Osteoblast (primary cell): Measurements from ENCODE around the gene PTPMT1. TPM values are rescaled to one million over a fixed set of nuclear protein-coding genes. Genes with fewer than 3 reads are reported as not detected.
A peak's percentile ranks its signal among the peaks of the same experiment; 100 is the strongest.

Experiments used
- DNase-seq: peaks from one replicate; pipeline ENCODE4 v3.0.0; 2011; ENCODE audit warnings: low spot score, mixed read lengths; ENCODE audit not compliant: insufficient read length; ENCODE audit errors: missing footprints
- H2AFZ ChIP-seq: 2 replicates; pipeline ENCODE4 v1.6.0; 2011; ENCODE audit warnings: mild to moderate bottlenecking, low read length
- H3K27ac ChIP-seq: 2 replicates; pipeline ENCODE4 v1.5.1; 2011; ENCODE audit warnings: mild to moderate bottlenecking, low read depth, low read length, moderate library complexity
- H3K27me3 ChIP-seq: 2 replicates; pipeline ENCODE4 v1.6.0; 2012; ENCODE audit warnings: mild to moderate bottlenecking, control low read depth, inconsistent platforms, low read length, moderate library complexity; ENCODE audit not compliant: insufficient read depth
- H3K36me3 ChIP-seq: 2 replicates; pipeline ENCODE4 v1.5.1; 2011; ENCODE audit warnings: mild to moderate bottlenecking, low read length, control low read depth, moderate library complexity; ENCODE audit not compliant: insufficient read depth
- H3K4me1 ChIP-seq: 2 replicates; pipeline ENCODE4 v1.5.1; 2011; ENCODE audit warnings: mild to moderate bottlenecking, low read length, control low read depth, moderate library complexity; ENCODE audit not compliant: insufficient read depth
- H3K4me2 ChIP-seq: 2 replicates; pipeline ENCODE4 v1.6.0; 2011; ENCODE audit warnings: mild to moderate bottlenecking, low read length; ENCODE audit not compliant: insufficient read depth
- H3K4me3 ChIP-seq: fragments of 200-600 bp; sonication (generic); 3 replicates; pipeline ENCODE4 v1.5.1; 2012; ENCODE audit warnings: mild to moderate bottlenecking, low read length, inconsistent platforms; ENCODE audit not compliant: insufficient read depth
- H3K79me2 ChIP-seq: 2 replicates; pipeline ENCODE4 v1.6.0; 2012; ENCODE audit warnings: mild to moderate bottlenecking, low read length, control low read depth, inconsistent platforms; ENCODE audit not compliant: insufficient read depth
- H3K9me3 ChIP-seq: 2 replicates; pipeline ENCODE4 v1.5.1; 2011; ENCODE audit warnings: low read depth, low read length, control low read depth
- H4K20me1 ChIP-seq: 2 replicates; pipeline ENCODE4 v1.6.0; 2012; ENCODE audit warnings: mild to moderate bottlenecking, low read length, control low read depth; ENCODE audit not compliant: insufficient read depth
- total RNA-seq: library from RNA; depleted of rRNA; stranded (reverse); fragments of >200 nt; gene quantifications from 2 replicates; pipeline ENCODE4 v1.2.3, GENCODE V29; 2012
- TF ChIP-seq, protein P1 (sequence below): IDR thresholded peaks from 2 replicates; pipeline ENCODE4 v1.5.1; 2011; ENCODE audit warnings: mild to moderate bottlenecking, low read depth, low read length, moderate library complexity; ENCODE audit errors: extremely low read depth

PTPMT1 gene
- total RNA-seq, 1 donor = 80.7 TPM

DNA sequence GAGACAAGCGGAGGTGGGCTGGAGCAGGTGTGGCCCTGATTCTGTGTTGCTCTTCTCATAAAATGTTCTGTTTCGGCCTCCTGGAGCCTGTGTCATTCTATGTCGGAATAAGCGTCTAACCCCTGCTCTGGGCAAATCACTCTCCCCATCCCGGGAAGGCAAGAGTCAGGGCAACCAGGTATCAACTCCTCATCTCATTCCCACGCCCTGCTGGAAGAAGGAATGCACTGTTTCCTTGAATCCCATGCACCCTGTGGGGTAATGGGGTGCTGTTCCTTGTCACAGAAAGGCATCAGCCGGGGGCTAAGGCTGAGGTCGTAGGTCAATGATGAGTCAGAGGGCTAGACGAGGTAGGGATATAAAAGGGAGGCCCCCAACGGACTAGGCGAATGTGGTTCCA, 23.7 kb downstream of the PTPMT1 start:
- TF ChIP-seq, protein P1, sequence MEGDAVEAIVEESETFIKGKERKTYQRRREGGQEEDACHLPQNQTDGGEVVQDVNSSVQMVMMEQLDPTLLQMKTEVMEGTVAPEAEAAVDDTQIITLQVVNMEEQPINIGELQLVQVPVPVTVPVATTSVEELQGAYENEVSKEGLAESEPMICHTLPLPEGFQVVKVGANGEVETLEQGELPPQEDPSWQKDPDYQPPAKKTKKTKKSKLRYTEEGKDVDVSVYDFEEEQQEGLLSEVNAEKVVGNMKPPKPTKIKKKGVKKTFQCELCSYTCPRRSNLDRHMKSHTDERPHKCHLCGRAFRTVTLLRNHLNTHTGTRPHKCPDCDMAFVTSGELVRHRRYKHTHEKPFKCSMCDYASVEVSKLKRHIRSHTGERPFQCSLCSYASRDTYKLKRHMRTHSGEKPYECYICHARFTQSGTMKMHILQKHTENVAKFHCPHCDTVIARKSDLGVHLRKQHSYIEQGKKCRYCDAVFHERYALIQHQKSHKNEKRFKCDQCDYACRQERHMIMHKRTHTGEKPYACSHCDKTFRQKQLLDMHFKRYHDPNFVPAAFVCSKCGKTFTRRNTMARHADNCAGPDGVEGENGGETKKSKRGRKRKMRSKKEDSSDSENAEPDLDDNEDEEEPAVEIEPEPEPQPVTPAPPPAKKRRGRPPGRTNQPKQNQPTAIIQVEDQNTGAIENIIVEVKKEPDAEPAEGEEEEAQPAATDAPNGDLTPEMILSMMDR = no peak
- no peaks in the 10 kb centered on the region for H3K9me3 ChIP-seq
- peak overlapping the region; percentile 33 for H3K4me2 ChIP-seq
- no peak overlapping the region for H2AFZ ChIP-seq
- H4K20me1 ChIP-seq = no peaks in the 10 kb centered on the region
- H3K79me2 ChIP-seq = no peaks in the 10 kb centered on the region
- no peak overlapping the region for H3K4me3 ChIP-seq
- DNase-seq = peak; percentile 52
- H3K27me3 ChIP-seq = peaks cover 36% of the 10 kb centered on the region
- H3K27ac ChIP-seq = no peak overlapping the region
- H3K4me1 ChIP-seq = no peaks in the 10 kb centered on the region
- H3K36me3 ChIP-seq = peaks cover 3% of the 10 kb centered on the region

DNA sequence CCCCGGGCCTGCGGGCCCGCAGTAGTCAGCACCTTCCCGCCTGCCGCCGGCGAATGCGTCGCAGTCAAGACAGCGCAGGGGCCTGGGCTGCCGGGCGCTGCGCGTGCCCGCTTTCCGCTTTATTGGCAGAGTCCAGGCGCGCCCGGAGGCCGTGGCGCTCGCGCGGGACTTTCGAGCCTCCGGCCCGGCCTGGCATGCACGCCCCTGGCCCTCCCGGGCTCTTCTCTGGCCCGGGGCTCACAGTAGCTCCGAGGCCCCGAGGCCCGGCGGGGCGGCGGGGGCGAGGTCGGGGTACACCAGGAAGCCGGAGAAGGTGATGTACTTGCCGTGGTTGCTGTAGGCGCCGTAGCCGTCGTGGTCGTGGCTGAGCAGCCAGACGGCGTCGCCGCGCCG, 24.2 kb downstream of the PTPMT1 start:
- peak overlapping the region; percentile 33 for H3K4me2 ChIP-seq
- H3K27me3 ChIP-seq = peaks cover 41% of the 10 kb centered on the region
- no peaks in the 10 kb centered on the region for H3K36me3 ChIP-seq
- H2AFZ ChIP-seq = peak overlapping the region; percentile 71
- no peaks in the 10 kb centered on the region for H3K79me2 ChIP-seq
- DNase-seq = no peak
- TF ChIP-seq, protein P1 = no peak
- peaks cover 2% of the 10 kb centered on the region for H4K20me1 ChIP-seq
- H3K9me3 ChIP-seq = no peaks in the 10 kb centered on the region
- H3K4me3 ChIP-seq = peak overlapping the region; percentile 42
- no peak overlapping the region for H3K27ac ChIP-seq
- no peaks in the 10 kb centered on the region for H3K4me1 ChIP-seq

DNA sequence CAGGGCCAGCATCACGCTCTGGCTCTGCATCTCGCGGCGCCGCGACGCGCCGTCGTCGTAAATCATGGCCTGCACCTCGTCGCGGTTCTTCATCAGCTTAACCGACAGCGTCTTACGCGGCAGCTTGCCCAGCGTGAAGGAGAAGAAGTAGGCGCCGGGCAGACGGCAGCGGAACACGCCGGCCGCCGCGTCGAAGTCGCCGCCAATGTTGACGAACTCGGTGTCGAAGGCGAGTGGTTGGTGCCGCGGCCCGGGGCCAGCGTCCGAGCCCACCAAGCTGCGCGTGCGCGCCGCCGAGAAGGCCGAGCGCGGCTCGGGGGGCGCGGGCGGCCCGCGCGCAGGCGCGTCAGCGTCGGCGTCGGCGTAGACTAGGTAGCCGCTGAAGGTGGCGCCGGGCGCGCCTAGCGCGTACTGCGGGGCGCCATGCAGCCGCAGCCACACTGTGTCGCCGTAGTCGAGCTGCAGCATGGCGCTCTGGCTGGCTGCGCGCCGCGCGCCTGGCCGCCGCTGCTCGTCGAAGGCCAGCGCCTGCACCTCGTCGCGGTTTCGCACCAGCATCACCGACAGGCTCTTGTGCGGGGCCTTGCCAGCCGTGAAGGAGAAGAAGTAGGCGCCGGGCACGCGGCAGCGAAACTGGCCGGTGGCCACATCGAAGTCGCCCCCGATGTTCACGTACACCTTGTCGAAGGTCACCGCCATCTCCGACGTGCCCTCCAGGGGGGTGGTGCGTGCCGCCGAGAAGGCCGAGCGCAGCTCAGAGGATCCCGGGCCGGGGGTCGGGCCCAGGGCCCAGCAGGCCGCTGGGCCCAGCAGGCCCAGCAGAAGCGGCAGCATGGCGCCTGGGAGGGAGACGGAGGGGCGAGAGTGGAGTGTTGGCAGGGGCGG, 24.8 kb downstream of the PTPMT1 start:
- H2AFZ ChIP-seq = peak overlapping the region; percentile 71
- H3K79me2 ChIP-seq = no peaks in the 10 kb centered on the region
- H3K4me2 ChIP-seq = peak overlapping the region; percentile 33
- TF ChIP-seq, protein P1 = no peak
- peaks cover 47% of the 10 kb centered on the region for H3K27me3 ChIP-seq
- no peaks in the 10 kb centered on the region for H3K36me3 ChIP-seq
- no peaks in the 10 kb centered on the region for H3K9me3 ChIP-seq
- H3K4me1 ChIP-seq = no peaks in the 10 kb centered on the region
- H3K27ac ChIP-seq = no peak overlapping the region
- peak overlapping the region; percentile 42 for H3K4me3 ChIP-seq
- DNase-seq = peak; percentile 83
- peaks cover 4% of the 10 kb centered on the region for H4K20me1 ChIP-seq

DNA sequence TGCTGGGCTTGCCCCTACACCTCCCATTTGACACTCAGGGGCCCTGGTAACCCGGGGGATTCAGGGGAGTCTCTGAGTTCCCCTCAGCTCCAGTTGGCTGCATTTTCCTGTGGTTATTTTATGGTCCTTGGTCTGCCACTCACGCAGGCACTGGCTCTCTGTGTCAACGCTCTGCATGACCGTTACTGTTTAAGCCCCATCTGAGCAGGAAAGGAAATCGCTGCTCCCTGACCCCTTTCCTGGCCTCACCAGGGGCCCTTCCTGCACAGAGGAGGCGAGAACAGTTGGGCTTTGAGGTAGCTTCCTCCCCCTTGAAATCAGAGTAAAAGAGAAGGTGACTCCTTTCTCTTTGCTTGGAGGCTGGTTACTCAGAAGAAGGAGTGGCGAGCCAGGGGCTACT, 26.4 kb downstream of the PTPMT1 start:
- Histone ChIP-seq H3K36me3 (no peaks in the 10 kb centered on the region), H3K79me2 (no peaks in the 10 kb centered on the region), H4K20me1 (peaks cover 4% of the 10 kb centered on the region), H2AFZ (no peak overlapping the region), H3K4me3 (no peak overlapping the region), H3K4me1 (no peaks in the 10 kb centered on the region), H3K27me3 (peaks cover 55% of the 10 kb centered on the region), H3K9me3 (no peaks in the 10 kb centered on the region), H3K27ac (no peak overlapping the region), H3K4me2 (no peak overlapping the region)
- DNase-seq = peak; percentile 78
- TF ChIP-seq, protein P1 = no peak
